ENCODE results near the gene BTBD3. TPM values are rescaled to one million over a fixed set of nuclear protein-coding genes. Genes with fewer than 3 reads are reported as not detected.

BTBD3 gene
- total RNA-seq, 2 experiments from 2014 or later, result 0.82 TPM; not detected in 1

GRCh38 chr20:11905460-11906179 lies 12.1 kb upstream of the BTBD3 start:
- intact Hi-C loops (cut with micrococcal nuclease; ENCODE audit: unreplicated experiment), result no loop called here

GRCh38 chr20:11906626-11907480 lies 10.8 kb upstream of the BTBD3 start:
- Histone ChIP-seq H3K9me2 (ENCODE audit: insufficient read depth, low read length) (no peaks in the 10 kb centered on the region), H3K4me3 (ENCODE audit: low read depth, low read length, poor library complexity, severe bottlenecking) (no peak overlapping the region), H2AFZ (ENCODE audit: low read length) (no peak overlapping the region), H4K20me1 (ENCODE audit: insufficient read depth, low read length) (no peaks in the 10 kb centered on the region), H3K36me3 (ENCODE audit: insufficient read depth, low read length) (no peaks in the 10 kb centered on the region), H3K4me1 (ENCODE audit: insufficient read depth, low read length, poor library complexity, severe bottlenecking) (no peaks in the 10 kb centered on the region), H3K79me2 (ENCODE audit: insufficient read depth, low read depth, low read length) (no peaks in the 10 kb centered on the region), H3K4me2 (ENCODE audit: low read length) (no peak overlapping the region), H3K27ac (ENCODE audit: low read depth, low read length, poor library complexity, severe bottlenecking) (no peak overlapping the region), H3K9me3 (ENCODE audit: low read length) (no peaks in the 10 kb centered on the region)
- BruUV-seq (replicated peaks), result no TSS peak
- POLR2A ChIA-PET, result no interaction called here
- no peak for TF ChIP-seq EZH2phosphoT487 (IDR thresholded peaks at IDR 0.05; ENCODE audit: borderline replicate concordance, low read depth, low read length)
- no peak for TF ChIP-seq CTCF (conservative IDR thresholded peaks at IDR 0.05; ENCODE audit: low read length)
- no peak for DNase-seq (ENCODE audit: low spot score)
- intact Hi-C loops (cut with micrococcal nuclease; ENCODE audit: unreplicated experiment), result no loop called here
- CTCF ChIA-PET (ENCODE audit: unreplicated experiment), result interaction anchor here (0.6 kb wide), 1 partner anchor 1990 kb away, joined by 3 read pairs; no protein-coding TSS in a partner anchor

More at GRCh38 chr20:11905460-11906179, 12.1 kb upstream of the BTBD3 start:
- POLR2A ChIA-PET, result no interaction called here
- Histone ChIP-seq H3K9me2 (ENCODE audit: insufficient read depth, low read length) (no peaks in the 10 kb centered on the region), H3K4me2 (ENCODE audit: low read length) (no peak overlapping the region), H3K79me2 (ENCODE audit: insufficient read depth, low read depth, low read length) (no peaks in the 10 kb centered on the region), H2AFZ (ENCODE audit: low read length) (no peak overlapping the region), H4K20me1 (ENCODE audit: insufficient read depth, low read length) (no peaks in the 10 kb centered on the region), H3K36me3 (ENCODE audit: insufficient read depth, low read length) (no peaks in the 10 kb centered on the region), H3K27ac (ENCODE audit: low read depth, low read length, poor library complexity, severe bottlenecking) (no peak overlapping the region), H3K9me3 (ENCODE audit: low read length) (no peaks in the 10 kb centered on the region), H3K4me3 (ENCODE audit: low read depth, low read length, poor library complexity, severe bottlenecking) (no peak overlapping the region), H3K4me1 (ENCODE audit: insufficient read depth, low read length, poor library complexity, severe bottlenecking) (no peaks in the 10 kb centered on the region)
- no peak for DNase-seq (ENCODE audit: low spot score)
- TF ChIP-seq CTCF (conservative IDR thresholded peaks at IDR 0.05; ENCODE audit: low read length), result no peak
- BruUV-seq (replicated peaks), result no TSS peak
- CTCF ChIA-PET (ENCODE audit: unreplicated experiment), result no interaction called here

GRCh38 chr20:11907621-11908020 lies 10.1 kb upstream of the BTBD3 start:
- H3K4me2 ChIP-seq (ENCODE audit: low read length), result no peak overlapping the region
- H3K36me3 ChIP-seq (ENCODE audit: insufficient read depth, low read length), result no peaks in the 10 kb centered on the region
- BruUV-seq (replicated peaks), result no TSS peak
- no peak for DNase-seq (ENCODE audit: low spot score)
- H3K79me2 ChIP-seq (ENCODE audit: insufficient read depth, low read depth, low read length), result no peaks in the 10 kb centered on the region
- no peaks in the 10 kb centered on the region for H4K20me1 ChIP-seq (ENCODE audit: insufficient read depth, low read length)
- no peak overlapping the region for H3K27ac ChIP-seq (ENCODE audit: low read depth, low read length, poor library complexity, severe bottlenecking)
- ChIA-PET POLR2A (no interaction called here), CTCF (ENCODE audit: unreplicated experiment) (no interaction called here)
- no peak overlapping the region for H2AFZ ChIP-seq (ENCODE audit: low read length)
- H3K4me1 ChIP-seq (ENCODE audit: insufficient read depth, low read length, poor library complexity, severe bottlenecking), result no peaks in the 10 kb centered on the region
- TF ChIP-seq CTCF (conservative IDR thresholded peaks at IDR 0.05; ENCODE audit: low read length), result no peak
- TF ChIP-seq EZH2phosphoT487 (IDR thresholded peaks at IDR 0.05; ENCODE audit: borderline replicate concordance, low read depth, low read length), result no peak
- no peaks in the 10 kb centered on the region for H3K9me2 ChIP-seq (ENCODE audit: insufficient read depth, low read length)
- intact Hi-C loops (cut with micrococcal nuclease; ENCODE audit: unreplicated experiment), result no loop called here
- H3K4me3 ChIP-seq (ENCODE audit: low read depth, low read length, poor library complexity, severe bottlenecking), result no peak overlapping the region
- no peaks in the 10 kb centered on the region for H3K9me3 ChIP-seq (ENCODE audit: low read length)

Measured in OCI-LY7 (cell line).